SK-N-SH treated with all-trans-retinoic acid at 6 μM for 48 hours (cell line): Measurements from ENCODE around the gene WDFY2.

ENCODE experiments used
- ARNTL ChIP-seq: fragments of 450-650 bp; formaldehyde crosslinking; IDR thresholded peaks from 2 replicates; pipeline ENCODE4 v1.5.0; 2020; ENCODE audit warnings: low read depth, mild to moderate bottlenecking, moderate library complexity, borderline replicate concordance
- BACH2 ChIP-seq: fragments of 250-450 bp; sonication (Bioruptor Pico); IDR thresholded peaks from 2 replicates; pipeline ENCODE4 v1.9.0; 2021; ENCODE audit warnings: mild to moderate bottlenecking, borderline replicate concordance
- CREB5 ChIP-seq: fragments of 250-450 bp; sonication (Bioruptor Pico); IDR thresholded peaks from 2 replicates; pipeline ENCODE4 v1.5.1; 2020; ENCODE audit warnings: low read depth, mild to moderate bottlenecking, moderate library complexity
- CSRNP3 ChIP-seq: fragments of 250-450 bp; sonication (Bioruptor Pico); IDR thresholded peaks from 2 replicates; pipeline ENCODE4 v1.5.1; 2021; ENCODE audit warnings: mild to moderate bottlenecking, moderate library complexity
- ESRRG ChIP-seq: fragments of 250-450 bp; sonication (Bioruptor Pico); IDR thresholded peaks from 2 replicates; pipeline ENCODE4 v1.6.1; 2021; ENCODE audit warnings: mild to moderate bottlenecking
- PATZ1 ChIP-seq: fragments of 250-450 bp; sonication (Bioruptor Pico); IDR thresholded peaks from 2 replicates; pipeline ENCODE4 v1.8.0; 2020; ENCODE audit warnings: mild to moderate bottlenecking, moderate library complexity, borderline replicate concordance
- PPARA ChIP-seq: fragments of 250-450 bp; sonication (Bioruptor Pico); IDR thresholded peaks from 2 replicates; pipeline ENCODE4 v1.5.0; 2020; ENCODE audit warnings: mild to moderate bottlenecking, borderline replicate concordance
- RARB ChIP-seq: fragments of 250-450 bp; sonication (Bioruptor Pico); IDR thresholded peaks from 2 replicates; pipeline ENCODE4 v1.8.0; 2021; ENCODE audit warnings: mild to moderate bottlenecking, moderate library complexity
- SNAI2 ChIP-seq: fragments of 250-450 bp; sonication (Bioruptor Pico); IDR thresholded peaks from 2 replicates; pipeline ENCODE4 v1.5.0; 2020; ENCODE audit warnings: mild to moderate bottlenecking, moderate library complexity
- TSHZ2 ChIP-seq: fragments of 250-450 bp; sonication (Bioruptor Pico); IDR thresholded peaks from 2 replicates; pipeline ENCODE4 v1.5.0; 2020; ENCODE audit warnings: mild to moderate bottlenecking, moderate library complexity
- ZFP3 ChIP-seq: fragments of 250-450 bp; sonication (Bioruptor Pico); IDR thresholded peaks from 2 replicates; pipeline ENCODE4 v1.5.0; 2020; ENCODE audit warnings: mild to moderate bottlenecking, moderate library complexity
- ZFP30 ChIP-seq: fragments of 450-650 bp; formaldehyde crosslinking; IDR thresholded peaks from 2 replicates; pipeline ENCODE4 v1.5.0; 2022; ENCODE audit warnings: mild to moderate bottlenecking, moderate library complexity

- TF ChIP-seq RARB: no peak
- TF ChIP-seq ESRRG (CRISPR knock-in tag): no peak
- TF ChIP-seq CSRNP3 (CRISPR knock-in tag): no peak
- TF ChIP-seq ARNTL (CRISPR knock-in tag): no peak
- TF ChIP-seq PPARA (CRISPR knock-in tag): no peak
- no peak for TF ChIP-seq PATZ1 (CRISPR knock-in tag)
- TF ChIP-seq ZFP30 (CRISPR knock-in tag): no peak
- TF ChIP-seq ZFP3: no peak
- no peak for TF ChIP-seq BACH2
- TF ChIP-seq CREB5: no peak
- TF ChIP-seq SNAI2 (CRISPR knock-in tag): no peak
- TF ChIP-seq TSHZ2: no peak
These were observed 193.7 kb downstream of the WDFY2 start for GRCh38 chr13:51777921-51778320.
